NCI-H748 (cell line): ENCODE results near the gene SMC2.
A peak's percentile ranks its signal among the peaks of the same experiment; 100 is the strongest.

Experiments used
- DNase-seq: peaks from one replicate; lab custom pipeline; 2025; ENCODE audit not compliant: unreplicated experiment; lab: John Stamatoyannopoulos, UW

Gene SMC2

DNA sequence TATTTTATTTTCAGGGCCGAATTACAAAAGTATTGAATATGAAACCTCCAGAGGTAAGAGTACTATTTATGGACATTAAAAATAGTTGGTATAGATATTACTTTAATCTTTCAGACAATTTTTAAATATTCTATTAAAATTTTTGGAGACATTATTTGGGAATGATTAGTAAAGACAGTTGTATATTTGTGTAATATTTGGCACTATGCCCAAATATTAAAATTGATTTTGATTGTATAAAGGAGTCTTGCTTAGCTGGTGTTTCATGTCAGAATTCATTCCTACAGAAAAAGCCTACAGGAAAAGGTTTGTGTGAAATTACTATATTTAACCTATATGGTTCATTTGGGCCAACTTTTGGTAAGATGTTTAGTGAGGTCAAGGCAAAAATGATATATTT is 5.5 kb downstream of the SMC2 start:
- DNase-seq = no peak

DNA sequence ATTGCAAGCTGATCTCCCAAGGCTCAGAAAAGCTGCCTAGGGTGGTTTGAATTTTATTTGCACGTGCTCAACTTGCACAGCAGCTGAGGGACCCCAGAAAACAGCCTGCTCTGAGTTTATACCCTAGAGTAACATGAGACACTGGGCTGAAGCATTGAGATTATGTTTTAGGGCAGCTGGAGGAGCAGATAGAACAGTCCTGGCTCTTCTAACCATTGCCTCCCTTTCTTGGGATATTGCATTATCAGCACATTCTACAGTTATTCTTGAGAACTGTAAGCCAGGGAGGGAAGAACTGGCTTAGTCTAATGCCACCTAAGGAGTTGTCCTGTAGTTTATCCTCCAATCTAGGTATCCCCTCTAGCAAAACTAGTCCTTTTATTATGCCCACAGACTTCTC is 10.3 kb downstream of the SMC2 start:
- DNase-seq = no peak

DNA sequence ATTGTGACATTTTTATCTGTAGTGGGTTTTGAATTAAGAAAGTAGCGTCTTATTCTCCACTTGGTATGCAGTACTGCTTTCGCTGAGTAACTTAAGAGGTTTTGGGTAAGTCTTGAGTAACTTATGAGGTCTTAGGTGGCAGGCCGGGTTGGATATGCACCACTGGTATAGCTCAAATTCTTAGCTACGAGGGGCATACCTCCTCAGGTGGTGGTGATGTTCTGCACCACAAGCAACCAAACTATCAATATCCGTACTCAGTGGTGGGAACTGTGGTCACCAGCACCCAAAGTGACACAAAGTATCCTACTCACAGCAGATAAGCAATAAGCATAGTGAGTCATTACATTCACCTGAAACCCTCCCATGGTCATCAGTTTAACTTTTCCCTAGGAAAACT is 13.7 kb downstream of the SMC2 start:
- DNase-seq = no peak

DNA sequence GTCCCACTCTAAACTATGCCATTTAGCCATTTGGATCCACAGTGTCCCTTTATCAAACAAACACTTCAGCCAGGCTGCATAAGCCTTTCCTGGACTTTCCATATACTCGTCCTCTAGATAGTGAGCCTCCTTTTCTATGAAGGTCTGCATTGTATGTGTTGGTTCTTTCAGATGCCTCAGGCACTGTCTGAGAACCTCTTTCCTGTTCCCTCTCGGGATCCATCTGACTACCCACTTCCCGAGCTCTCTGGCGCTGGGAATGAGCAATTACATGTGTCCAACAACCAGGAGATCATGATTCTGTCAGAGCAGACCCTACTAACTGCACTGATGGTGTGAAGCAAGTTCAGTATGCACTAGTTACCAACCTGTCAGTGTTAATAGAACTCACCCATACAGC is 14.2 kb downstream of the SMC2 start:
- no peak for DNase-seq

DNA sequence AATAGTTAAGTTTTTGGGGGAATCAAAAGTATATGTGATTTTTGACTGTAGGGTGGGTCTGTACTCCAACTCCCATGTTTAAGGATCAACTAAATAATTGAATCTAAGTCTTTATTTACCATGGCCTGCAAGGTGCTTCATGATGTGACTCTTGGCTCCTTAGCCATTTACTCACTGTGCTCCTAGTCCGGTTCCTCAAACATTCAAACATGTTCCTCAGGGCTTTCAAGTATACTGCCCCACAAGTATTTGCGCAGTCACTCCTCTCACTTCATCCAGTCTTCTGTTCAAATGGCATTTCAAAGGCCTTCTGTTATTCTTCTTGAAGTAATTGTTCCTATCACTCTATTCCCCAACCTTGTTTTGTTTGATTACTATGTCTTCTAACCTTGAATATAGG is 16.4 kb downstream of the SMC2 start:
- DNase-seq = no peak

DNA sequence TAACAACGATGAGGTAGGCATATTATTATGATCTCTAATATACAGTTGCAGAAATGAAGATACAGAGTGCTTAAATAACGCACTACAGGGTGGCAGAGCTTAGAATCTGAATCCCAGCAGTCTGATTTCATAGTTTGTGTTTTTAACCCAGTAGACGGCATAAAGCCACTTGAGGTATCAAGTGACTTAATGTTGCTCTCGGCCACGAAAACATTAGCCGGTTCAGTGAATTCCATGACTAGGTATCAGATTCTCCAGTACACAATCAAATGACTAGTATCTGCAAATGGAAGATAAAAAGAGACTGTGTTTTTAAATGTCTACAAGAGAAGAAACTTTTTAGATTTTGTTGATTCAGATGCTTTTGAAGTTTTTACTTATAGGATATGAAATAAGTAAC is 24.8 kb downstream of the SMC2 start:
- DNase-seq = no peak

DNA sequence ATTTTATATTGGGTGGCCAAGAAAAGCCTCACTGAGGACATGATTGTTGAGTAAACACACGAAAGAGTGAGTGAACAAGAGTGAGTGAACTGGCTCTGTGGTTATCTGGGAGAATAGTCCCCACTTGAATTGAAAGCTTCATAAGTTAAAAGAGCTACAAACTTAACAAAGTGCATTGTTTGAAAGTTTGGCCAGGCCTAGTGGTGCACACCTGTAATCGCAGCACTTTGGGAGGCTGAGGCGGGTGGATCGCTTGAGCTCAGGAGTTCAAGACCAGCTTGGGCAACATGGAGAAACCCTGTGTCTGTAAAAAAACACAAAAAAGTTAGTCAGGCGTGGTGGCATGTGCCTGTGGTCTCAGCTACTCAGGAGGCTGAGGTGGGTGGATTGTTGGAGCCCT is 26.9 kb downstream of the SMC2 start:
- DNase-seq = no peak

DNA sequence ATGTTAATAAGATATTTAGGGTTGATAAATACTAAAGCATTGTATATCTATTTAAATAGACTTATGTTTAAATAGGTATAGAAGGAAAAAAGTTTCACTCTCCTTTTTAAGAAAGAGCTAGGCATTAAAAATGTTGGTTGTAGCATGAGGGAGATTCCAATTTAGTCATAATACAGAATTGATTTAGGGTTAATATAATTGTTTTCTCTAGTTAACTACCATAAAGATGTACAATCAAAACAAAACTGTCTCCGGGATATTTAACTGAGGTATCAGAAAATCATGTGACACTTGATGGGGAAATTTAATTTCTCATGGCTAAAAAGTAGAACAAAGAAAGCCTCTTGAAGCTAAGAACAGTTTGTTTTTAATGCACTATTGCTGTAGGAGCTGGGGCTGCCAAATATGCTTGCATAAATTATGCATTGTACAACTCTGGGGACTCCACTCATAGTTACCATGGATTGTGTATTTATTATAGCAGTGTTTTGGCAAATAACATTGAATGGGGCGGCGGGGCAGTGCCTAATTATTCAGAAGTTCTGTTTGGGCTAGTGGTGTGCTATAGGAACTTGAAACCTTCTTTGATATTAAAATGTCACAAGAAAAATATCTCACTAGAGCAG is 44.2 kb downstream of the SMC2 start:
- DNase-seq = no peak

DNA sequence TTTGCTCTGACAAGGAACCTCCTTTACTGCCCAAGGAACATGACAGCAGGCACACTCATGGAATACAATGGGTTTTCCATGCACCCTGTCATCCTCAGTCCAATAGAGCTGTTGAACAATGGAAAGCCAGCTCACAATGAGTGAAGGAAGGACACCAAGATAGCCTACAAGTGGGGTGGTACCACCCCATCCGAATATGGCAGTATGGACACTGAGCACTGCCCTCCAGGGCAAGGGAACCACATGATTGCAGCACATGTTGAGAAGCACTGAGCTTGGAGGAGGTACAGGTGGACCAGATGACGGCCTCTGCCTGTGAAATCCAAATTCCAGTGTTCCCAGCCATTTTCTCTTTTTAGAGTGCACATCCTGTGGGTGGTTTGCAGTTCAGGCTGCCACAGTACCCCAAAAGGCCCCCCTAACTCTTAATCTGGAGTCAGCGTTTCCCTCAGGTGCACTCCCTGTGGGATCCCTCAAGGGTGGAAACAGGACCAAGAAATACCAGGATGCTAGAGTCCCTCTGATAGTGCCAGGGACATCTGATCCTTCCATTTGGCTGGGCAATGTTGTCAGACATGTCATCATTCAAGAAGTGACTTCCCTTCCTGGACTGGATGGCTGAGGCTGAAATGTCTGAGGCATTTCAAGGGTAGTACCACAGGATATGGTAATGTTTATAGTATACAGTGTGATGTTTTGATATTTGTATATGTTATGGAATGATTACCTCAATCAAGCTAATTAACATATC is 48.9 kb downstream of the SMC2 start:
- no peak for DNase-seq

DNA sequence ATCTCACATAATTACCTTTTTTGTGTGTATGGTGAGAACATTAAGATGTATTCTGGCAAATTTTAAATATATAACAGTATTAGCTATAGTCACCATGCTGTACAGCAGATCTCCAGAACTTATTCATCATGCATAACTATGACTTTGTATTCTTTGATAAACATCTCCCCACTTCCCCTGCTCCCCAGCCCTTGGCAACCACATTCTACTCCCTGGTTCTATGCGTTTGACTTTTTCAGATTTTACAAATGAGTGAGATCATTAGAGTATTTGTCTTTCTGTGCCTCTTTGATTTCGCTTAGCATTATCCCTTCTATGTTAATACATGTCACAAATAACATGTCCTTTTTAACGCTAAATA is 49.4 kb downstream of the SMC2 start:
- DNase-seq = no peak

DNA sequence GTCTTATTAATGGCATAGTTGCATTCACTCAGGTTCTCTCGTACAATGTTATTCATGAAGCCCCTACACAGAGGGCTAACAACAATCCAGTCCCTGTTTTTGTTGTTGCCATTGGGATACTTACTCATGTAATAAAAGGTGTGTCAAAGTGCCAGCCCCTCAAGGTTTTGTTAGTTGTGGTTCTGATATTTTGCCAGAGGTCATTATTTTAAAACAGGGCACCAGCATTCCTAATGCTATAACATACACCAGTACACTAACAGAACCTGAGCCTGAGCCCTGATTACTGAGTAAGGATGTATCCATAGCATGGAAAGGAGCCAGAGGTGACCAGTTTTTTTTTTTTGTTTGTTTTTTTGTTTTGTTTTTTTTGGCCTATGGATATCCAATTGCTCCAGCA is 50.2 kb downstream of the SMC2 start:
- no peak for DNase-seq

DNA sequence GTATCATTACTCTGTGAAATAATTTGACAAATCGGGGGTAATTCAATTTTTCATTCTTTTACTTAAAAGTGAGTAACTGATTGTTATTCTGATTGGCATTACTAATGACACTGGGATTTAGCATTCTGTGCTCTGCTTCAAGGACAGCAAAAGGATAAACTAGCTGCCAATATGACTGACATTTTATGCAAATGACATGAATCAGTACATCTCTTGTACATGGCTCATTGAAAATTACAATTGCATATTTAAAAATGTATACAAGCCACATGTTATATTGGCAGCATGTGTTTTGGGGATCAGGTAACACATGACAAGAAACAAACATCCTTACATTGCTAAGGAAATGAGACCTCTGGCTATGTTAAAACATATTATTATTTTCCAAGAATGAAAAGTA is 79.0 kb downstream of the SMC2 start:
- no peak for DNase-seq

DNA sequence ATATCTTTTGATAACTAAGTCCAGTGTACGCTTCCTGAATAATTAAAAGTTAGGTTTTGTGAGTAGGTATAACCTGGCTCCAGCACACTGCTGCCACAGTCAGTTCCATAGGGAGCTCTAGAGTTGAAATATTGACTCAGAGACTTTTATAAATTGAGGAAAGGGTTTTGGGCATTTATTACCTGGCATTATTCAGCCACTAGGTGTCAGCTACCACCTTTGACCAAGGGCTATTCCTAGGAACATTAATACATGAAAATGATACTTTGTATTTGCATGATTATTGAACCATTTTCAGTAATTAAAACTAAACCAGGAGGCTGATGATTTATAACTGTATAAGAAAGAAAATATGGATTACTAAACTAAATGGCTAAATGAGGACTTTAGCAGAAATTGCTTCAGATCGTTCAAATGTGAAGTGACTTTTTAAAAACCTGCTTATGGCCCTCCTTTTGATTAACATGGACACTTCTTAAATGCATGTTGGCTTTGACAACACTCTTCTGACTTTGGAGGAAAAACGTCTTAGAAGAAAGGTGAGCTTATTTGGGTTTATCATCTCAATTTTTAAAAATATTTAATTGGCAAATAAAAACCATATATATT is 83.0 kb downstream of the SMC2 start:
- peak; percentile 58 for DNase-seq

DNA sequence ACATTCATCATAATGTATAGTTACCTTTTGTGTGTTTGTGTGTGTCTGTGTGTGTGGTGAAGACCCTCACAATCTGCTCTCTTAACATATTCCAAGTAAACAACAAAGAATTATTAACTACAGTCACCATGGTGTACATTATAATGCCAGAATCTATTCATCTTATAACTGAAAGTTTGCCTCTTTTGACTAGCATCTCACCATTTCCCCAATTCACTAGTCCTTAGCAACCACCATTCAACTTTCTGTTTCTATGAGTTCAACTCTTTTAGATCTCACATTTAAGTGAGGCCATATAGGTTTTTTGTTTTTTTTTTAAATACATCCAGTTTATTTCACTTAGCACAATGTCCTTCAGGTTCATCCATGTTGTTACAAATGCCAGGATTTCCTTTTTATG is 83.6 kb downstream of the SMC2 start:
- DNase-seq = no peak
